Left kidney (tissue), 8 donors: ENCODE data around the gene SKIC2. TPM values are rescaled to one million over a fixed set of nuclear protein-coding genes. Genes with fewer than 3 reads are reported as not detected.
"Not testable (repeated sequence)": the region's sequence is repeated elsewhere in the genome, so short reads cannot be mapped to it uniquely, and the experiment has no call there.

ENCODE experiments used
- DNase-seq: peaks from one replicate; pipeline ENCODE4 v3.0.0-alpha.2; 2013
- long read RNA-seq, 8 donors: transcript quantifications; one replicate each; lab custom pipeline, GENCODE V29; 2026
- polyA plus RNA-seq: library from polyadenylated mRNA; unstranded; fragments of 120-200 nt; gene quantifications from one replicate; pipeline ENCODE4 v1.2.1, GENCODE V29; 2013; ENCODE audit not compliant: insufficient read length

The SKIC2 gene
- polyA plus RNA-seq, result 60.8 TPM
- long read RNA-seq, donor 1, partial matches to known transcripts, result 7 of 7 reads
- long read RNA-seq, donor 1, other reads (novel, unspliced or antisense), result 0 of 7 reads
- long read RNA-seq, donor 2, result 0 reads
- long read RNA-seq, donor 3, partial matches to known transcripts, result 6 of 6 reads
- long read RNA-seq, donor 3, other reads (novel, unspliced or antisense), result 0 of 6 reads
- long read RNA-seq, donor 4, result 0 reads
- long read RNA-seq, donor 5, partial matches to known transcripts, result 43 of 64 reads
- long read RNA-seq, donor 5, other reads (novel, unspliced or antisense), result 15 of 64 reads
- long read RNA-seq, donor 6, partial matches to known transcripts, result 0 of 3 reads
- long read RNA-seq, donor 6, other reads (novel, unspliced or antisense), result 0 of 3 reads
- long read RNA-seq, donor 7, partial matches to known transcripts, result 12 of 14 reads
- long read RNA-seq, donor 7, other reads (novel, unspliced or antisense), result 0 of 14 reads
- long read RNA-seq, donor 8, result 0 reads

DNA sequence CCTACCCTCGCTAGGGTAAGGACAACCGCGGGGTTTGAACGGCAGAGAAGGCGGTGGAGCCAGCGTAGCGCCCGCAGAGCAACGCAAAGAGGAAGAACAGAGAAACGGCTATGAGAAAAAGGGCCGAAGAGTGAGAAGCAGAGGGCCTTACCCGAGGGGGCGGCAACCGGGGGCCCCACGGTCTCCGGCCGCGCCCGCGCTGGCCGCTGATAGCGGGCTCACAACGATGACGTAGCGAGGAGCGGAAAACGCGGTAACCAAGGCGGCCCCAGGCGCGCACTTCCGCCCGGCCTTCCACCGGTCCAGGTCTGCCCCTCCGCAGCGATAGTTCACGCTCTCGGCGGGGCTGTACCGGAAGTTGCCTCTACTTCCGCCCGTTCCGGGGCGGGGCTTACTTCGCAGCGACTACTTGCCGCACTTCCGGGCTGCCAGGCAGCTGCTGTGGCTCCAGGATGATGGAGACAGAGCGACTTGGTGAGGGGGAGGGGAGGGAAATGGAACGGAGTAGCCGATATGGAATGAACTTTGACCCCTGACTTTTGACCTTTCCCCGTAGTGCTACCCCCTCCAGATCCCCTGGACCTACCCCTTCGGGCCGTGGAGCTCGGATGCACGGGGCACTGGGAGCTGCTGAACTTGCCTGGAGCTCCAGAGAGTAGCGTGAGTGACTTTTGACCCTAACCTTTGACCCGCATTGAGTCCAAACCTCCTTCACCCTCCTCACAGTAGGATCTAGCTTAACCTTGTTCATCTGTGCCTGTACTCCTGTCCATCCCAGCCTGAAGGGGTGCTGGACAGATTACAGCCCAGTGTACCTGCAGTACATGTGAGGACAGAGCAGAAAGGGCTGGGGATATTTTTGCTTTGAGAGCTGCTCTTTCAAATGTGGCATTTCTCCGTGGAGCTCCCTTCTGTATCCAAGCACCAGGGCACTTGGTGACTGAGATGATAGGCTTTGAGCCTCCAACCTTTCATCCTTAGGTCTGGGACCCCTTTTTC lies at the start of gene SKIC2, which contains the start of gene NELFE:
Gene SKIC2 (plus strand): TSS at position 435 of the 999 bp plus-strand sequence. CDS start 18 bp downstream, at position 453.
Gene NELFE (minus strand): TSS at position 231 of the 999 bp plus-strand sequence. CDS start 525 bp downstream, outside the sequence.
- peak; percentile 97 for DNase-seq

- DNase-seq, result not testable (repeated sequence)
Measured at GRCh38 chr6:31909298-31909697, 49.7 kb upstream of the SKIC2 start.

DNA sequence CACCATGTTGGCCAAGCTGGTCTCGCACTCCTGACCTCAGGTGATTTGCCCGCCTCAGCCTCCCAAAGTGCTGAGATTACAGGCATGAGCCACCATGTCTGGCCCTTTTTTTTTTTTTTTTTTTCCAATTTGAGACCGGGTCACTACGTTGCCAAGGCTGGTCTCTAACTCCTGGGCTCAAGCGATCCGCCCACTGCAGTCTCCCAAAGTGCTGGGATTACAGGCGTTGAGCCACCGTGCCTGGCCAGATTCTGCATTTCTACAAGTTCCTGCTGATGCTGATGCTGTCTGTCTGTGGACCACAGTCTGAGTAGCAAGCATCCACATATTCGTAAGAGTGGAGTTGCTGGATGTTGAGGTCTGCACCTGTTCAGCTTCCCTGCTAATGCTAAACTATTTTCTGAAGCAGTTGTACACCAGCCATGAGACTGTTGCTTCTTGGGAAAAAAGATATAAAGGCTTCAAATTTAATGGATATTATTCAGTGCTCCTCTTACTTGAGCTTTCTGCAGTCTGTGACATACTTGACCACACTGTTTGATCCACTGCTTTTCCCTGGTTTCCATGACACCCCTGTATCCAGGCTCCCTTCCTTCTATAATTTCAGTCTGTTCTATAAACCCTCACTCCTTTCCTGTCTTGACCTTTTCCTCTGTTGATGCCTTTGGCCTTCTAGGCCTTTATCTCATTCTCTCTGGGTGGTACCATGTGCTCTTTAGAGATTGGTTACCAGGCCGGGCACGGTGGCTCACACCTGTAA lies 47.0 kb upstream of the SKIC2 start:
- no peak for DNase-seq

DNA sequence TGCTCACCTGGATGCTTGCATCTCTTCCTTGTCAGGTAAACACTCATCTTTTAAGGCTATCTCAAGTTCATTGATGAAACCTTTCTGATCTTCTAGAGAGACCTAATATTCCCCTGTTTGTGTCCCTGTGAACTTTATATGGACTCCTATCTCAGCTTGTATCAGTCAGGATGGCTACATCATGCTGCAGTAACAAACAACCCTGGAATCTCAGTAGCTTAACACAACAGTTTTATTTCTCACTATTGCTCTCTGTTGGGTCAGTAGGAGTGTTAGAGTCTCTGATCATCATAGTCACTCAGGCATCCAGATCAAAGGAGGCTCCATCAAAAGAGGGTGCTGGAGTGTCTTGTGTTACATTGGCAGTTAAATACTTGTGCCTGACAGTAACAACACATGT lies 43.6 kb upstream of the SKIC2 start:
- DNase-seq, result no peak

DNA sequence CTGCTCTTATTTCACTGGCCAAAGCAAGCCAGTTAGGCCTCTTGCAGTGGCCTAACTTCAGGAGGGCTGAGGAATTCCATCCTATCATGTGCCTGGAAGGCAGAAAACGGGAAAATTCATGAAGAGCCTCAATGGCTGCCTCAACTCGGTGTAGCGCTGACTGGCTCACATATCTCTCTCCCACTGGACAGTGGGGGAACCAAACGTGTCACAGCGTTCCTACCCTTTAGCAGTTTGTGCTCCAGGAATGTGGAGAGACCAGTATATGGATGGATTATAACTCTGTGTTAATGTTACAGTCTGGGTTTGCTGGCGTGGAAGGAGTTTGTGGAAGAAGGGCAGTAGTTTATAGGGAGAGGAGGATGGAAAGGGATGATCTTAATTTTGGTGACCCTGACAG lies 43.2 kb upstream of the SKIC2 start:
- DNase-seq, result no peak

DNA sequence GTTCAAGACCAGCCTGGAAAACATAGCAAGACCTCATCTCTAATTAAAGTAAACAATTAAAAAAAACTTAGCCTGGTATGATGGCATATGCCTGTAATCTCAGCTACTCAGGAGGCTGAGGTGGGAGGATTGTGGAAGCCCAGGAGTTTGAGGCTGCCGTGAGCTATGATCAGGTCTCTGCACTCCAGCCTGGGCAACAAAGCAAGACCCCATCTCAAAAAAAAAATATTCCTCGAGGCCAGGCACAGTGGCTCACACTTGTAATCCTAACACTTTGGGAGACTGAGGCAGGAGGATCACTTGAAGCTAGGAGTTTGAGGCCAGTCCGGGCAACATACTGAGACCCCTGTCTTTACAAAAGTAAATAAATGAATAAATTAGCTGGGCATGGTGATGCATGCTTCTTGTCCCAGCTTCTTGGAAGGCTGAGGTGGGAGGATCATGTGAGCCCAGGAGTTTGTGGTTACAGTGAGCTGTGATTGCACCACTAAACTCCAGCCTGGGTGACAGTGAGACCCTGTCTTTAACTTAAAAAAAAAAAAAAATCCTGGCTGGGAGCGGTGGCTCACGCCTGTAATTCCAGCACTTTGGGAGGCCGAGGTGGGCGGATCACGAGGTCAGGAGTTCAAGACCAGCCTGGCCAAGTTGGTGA lies 40.8 kb upstream of the SKIC2 start:
- DNase-seq, result no peak

DNA sequence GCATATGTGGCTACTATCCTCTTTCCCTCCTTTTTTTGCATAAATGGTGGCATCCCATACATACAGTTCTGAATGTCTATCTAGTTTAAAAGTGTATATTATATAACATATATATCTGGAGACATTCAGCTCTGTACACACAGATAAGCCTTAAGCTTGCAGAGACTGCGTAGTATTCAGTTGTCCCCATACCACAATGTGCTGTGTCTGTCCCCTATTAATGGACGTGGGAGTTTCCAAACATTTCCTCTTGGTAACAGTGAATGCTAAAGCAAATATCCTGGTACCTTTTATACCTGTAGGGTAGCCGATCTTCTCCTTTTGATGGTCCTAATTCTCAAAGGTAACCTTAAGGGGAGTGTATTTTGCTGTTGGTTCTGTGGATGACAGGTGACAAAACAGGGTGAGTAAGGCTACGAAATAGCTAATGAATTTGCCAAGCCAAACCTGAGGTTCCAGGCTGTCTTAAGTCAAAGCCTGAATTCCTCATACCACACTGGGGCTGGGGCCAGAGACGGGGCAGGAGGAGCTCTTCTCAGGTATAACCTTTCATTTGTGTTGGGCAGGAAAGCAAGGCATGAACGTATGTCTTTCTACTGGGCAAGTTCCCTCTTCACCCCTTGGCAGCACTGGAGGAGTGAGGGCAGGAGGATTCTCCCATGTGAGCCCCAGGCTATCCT lies 39.2 kb upstream of the SKIC2 start:
- no peak for DNase-seq

GRCh38 chr6:31920811-31921210 lies 38.2 kb upstream of the SKIC2 start:
- DNase-seq, result no peak

DNA sequence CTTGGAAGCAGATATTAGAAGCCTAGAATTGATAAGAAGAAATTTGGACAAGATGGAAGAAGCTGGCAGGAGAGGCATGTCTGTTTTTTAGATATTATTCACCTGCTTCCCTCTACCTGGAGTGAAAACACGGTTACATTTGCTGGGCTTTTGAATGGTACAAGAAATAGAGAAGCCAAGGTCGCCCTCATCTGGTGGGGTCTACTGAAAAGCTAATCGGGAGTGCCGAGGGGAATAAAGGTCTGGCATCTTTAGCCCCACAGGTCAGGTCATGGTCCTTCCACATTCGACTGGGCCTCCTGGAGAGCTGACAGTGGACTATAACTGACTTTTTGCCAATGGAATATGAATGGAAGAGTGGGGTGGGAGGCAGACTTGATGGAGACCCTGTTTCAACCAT lies 36.0 kb upstream of the SKIC2 start:
- no peak for DNase-seq

DNA sequence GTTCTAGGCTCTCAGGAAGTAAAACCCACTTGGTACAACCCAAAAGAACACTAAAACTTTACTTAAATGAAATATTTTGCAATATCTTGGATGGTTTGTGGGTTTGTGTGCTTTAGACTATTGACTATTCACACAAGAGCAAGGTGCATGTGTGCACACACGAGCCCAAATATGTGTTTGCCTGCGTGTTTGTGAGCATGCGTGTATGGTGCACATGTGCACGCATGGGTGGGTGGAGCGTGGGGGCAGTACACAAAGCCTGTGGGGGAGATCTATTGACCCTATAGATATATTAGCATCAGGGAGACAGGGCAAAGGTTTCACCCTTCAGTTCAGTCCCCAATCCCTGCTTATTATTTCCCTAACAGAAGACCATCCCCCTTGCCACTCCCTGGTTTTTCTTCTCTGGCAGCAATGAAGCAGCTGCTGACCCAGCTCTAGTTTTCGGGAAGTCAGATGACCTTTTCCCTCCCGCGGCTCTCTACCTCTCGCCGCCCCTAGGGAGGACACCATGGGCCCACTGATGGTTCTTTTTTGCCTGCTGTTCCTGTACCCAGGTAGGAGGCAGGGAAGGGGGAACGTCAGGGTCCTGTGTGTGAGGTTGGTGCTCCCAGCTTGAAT lies 31.6 kb upstream of the SKIC2 start, which contains the start of gene C2:
Gene C2 (plus strand): TSS at position 476 of the 621 bp plus-strand sequence. CDS start 36 bp downstream, at position 512.
- DNase-seq, result no peak

GRCh38 chr6:31927863-31928671 lies 30.9 kb upstream of the SKIC2 start:
- DNase-seq, result no peak

DNA sequence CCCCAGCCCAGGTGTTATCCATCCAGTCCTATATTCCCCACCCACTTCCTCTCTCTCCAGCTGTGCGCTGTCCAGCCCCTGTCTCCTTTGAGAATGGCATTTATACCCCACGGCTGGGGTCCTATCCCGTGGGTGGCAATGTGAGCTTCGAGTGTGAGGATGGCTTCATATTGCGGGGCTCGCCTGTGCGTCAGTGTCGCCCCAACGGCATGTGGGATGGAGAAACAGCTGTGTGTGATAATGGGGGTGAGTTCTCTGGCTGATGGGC lies 30.4 kb upstream of the SKIC2 start:
- no peak for DNase-seq

DNA sequence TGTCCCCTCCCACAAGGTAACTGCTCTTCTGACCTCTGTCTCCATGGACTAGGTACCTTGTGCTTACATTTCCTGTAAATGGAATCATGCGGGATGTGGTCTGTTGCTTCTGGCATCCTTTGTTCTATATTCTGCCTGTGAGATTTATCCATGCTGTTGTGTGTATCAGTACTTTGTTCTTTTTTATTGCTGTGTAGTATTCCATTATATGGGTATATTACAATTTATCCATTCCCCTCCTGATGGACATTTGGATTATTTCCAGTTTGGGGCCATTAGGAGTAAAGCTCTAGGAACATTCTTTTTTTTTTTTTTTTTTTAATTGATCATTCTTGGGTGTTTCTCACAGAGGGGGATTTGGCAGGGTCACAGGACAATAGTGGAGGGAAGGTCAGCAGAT lies 28.0 kb upstream of the SKIC2 start:
- DNase-seq, result no peak

DNA sequence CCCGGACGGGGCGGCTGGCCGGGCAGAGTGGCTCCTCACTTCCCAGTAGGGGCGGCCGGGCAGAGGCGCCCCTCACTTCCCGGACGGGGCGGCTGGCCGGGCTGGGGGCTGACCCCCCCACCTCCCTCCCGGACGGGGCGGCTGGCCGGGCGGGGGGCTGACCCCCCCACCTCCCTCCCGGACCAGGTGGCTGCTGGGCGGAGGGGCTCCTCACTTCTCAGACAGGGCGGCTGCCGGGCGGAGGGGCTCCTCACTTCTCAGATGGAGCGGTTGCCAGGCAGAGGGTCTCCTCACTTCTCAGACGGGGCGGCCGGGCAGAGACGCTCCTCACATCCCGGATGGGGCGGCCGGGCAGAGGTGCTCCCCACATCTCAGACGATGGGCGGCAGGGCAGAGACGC lies 26.8 kb upstream of the SKIC2 start:
- not testable (repeated sequence) for DNase-seq

DNA sequence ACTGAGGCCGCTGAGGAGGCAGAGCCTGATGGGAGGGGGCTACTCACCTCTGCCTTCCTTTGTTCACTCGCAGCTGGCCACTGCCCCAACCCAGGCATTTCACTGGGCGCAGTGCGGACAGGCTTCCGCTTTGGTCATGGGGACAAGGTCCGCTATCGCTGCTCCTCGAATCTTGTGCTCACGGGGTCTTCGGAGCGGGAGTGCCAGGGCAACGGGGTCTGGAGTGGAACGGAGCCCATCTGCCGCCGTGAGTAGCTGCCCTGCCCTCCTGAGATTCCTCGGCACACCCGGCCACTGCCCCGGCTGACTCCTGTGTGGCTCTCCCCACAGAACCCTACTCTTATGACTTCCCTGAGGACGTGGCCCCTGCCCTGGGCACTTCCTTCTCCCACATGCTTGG lies 25.4 kb upstream of the SKIC2 start:
- DNase-seq, result no peak

- no peak for DNase-seq
Measured at GRCh38 chr6:31935021-31935420, 24.0 kb upstream of the SKIC2 start.

- DNase-seq, result no peak
Measured at GRCh38 chr6:31935823-31936222, 23.2 kb upstream of the SKIC2 start.

- DNase-seq, result no peak
Measured at GRCh38 chr6:31940256-31940664, 18.7 kb upstream of the SKIC2 start.

- no peak for DNase-seq
Measured at GRCh38 chr6:31943742-31944141, 15.2 kb upstream of the SKIC2 start.
